Thyroid gland (tissue), 4 donors: ENCODE measurements around the gene FBXL13. TPM values are rescaled to one million over a fixed set of nuclear protein-coding genes. Genes with fewer than 3 reads are reported as not detected.
"Not testable (repeated sequence)": the region's sequence is repeated elsewhere in the genome, so short reads cannot be mapped to it uniquely, and the experiment has no call there.

Source experiments
- DNase-seq, 2 donors: peaks; one replicate each; pipeline ENCODE4 v3.0.0-alpha.2; 2019
- H3K27ac ChIP-seq, 3 donors: fragments of 200-600 bp; sonication (generic); 1 replicate in 2 of 3; 2 replicates in 1 of 3; pipeline ENCODE4 v1.5.1; 2016 to 2019; ENCODE audit warnings: mild to moderate bottlenecking in 1 of 3, moderate library complexity in 1 of 3
- H3K27me3 ChIP-seq: fragments of 200-600 bp; sonication (generic); one replicate; pipeline ENCODE4 v1.5.1; 2019
- H3K36me3 ChIP-seq, 2 donors: fragments of 200-600 bp; sonication (generic); one replicate each; pipeline ENCODE4 v1.5.1; 2016 to 2019
- H3K4me1 ChIP-seq, 2 donors: fragments of 200-600 bp; sonication (generic); one replicate each; pipeline ENCODE4 v1.5.1; 2017 to 2019
- H3K4me3 ChIP-seq, 3 donors: fragments of 200-600 bp; sonication (generic); replicated peaks in 1 of 3; 1 replicate in 2 of 3; 2 replicates in 1 of 3; pipeline ENCODE4 v1.5.1; 2016; ENCODE audit warnings: mild to moderate bottlenecking in 1 of 3
- H3K9me3 ChIP-seq: fragments of 200-600 bp; sonication (generic); one replicate; pipeline ENCODE4 v1.5.1; 2017
- POLR2A ChIP-seq, 2 donors: fragments of 450-650 bp; IDR thresholded peaks; one replicate each; pipeline ENCODE4 v1.6.1; 2017; ENCODE audit warnings: antibody characterized with exemption in 2 of 2, mild to moderate bottlenecking in 2 of 2, moderate library complexity in 1 of 2
- WGBS, 2 donors: methylation state at CpG; one replicate each; pipeline ENCODE4 v1.1.5; 2017; 5-methylcytosine and 5-hydroxymethylcytosine counted together
- intact Hi-C: fragments of 100-400 bp; cut with DNase I; formaldehyde crosslinking; loops from one replicate; pipeline ENCODE4 v1.15.1; 2023
- total RNA-seq, 4 donors: library from RNA; depleted of rRNA; stranded (reverse); fragments of >200 nt; gene quantifications; one replicate each; pipeline ENCODE4 v1.2.3, GENCODE V29; 2016
- TF ChIP-seq, protein P1 (sequence below), 6 experiments: fragments of 200-600 bp in 3 of 6; fragments of 450-650 bp in 3 of 6; sonication (generic) in 3 of 6; IDR thresholded peaks; one replicate each; pipeline ENCODE4 v1.5.1; 2016 to 2019; ENCODE audit warnings: antibody characterized with exemption in 6 of 6, mild to moderate bottlenecking in 2 of 6, inconsistent platforms in 1 of 6, moderate library complexity in 1 of 6

FBXL13 gene
- total RNA-seq, 4 donors from 2014 or later, result 4.2 to 9.6 (median 5.0) TPM

DNA sequence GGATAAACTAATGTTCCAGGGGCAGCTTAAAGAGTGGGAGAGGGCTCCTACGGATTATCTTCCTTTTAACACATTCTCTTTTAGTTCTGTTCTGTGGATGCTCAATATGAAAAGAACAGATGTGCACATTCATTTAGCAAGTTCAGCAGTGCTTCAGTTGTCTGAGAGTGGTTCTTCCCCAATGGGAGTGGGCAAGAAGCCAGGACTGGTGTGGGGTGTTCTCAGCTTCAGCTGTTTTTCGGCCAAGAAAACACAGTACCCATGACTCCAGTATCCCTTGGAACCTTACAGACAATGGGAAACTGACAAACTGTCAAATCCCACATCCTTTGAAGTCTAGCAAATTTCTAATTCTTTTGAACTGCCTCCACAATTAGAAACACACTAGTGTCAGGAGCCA is 233.3 kb downstream of the FBXL13 start:
- 78 to 81% methylated on average over 2 of the region's 2 CpGs for WGBS, 2 donors
- intact Hi-C loops, result no loop called here
- TF ChIP-seq POLR2A (IDR thresholded peaks at IDR 0.05), result no peak
- TF ChIP-seq, protein P1, sequence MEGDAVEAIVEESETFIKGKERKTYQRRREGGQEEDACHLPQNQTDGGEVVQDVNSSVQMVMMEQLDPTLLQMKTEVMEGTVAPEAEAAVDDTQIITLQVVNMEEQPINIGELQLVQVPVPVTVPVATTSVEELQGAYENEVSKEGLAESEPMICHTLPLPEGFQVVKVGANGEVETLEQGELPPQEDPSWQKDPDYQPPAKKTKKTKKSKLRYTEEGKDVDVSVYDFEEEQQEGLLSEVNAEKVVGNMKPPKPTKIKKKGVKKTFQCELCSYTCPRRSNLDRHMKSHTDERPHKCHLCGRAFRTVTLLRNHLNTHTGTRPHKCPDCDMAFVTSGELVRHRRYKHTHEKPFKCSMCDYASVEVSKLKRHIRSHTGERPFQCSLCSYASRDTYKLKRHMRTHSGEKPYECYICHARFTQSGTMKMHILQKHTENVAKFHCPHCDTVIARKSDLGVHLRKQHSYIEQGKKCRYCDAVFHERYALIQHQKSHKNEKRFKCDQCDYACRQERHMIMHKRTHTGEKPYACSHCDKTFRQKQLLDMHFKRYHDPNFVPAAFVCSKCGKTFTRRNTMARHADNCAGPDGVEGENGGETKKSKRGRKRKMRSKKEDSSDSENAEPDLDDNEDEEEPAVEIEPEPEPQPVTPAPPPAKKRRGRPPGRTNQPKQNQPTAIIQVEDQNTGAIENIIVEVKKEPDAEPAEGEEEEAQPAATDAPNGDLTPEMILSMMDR (IDR thresholded peaks at IDR 0.05), result no peak

DNA sequence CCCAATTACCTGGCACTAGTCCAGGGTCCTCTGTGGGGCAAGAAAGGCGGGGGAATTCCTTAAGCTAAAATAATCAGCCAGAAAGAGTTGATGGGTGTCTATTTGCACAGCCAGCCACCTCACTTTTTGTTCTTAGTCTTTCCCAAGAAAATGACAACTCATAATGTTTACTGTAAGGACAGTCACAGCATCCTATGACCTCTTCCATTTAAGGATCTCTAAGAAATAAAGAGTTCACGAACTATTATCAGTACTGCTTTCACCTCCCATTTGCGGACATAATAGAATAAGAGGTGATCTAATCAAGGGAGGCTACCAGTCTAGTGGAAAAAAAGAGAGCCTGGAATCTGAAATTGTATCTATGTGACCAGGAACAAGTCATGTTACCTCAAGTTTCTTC is 234.2 kb downstream of the FBXL13 start:
- H3K4me1 ChIP-seq, result no peaks in the 10 kb centered on the region
- no peak for DNase-seq
- no peaks in the 10 kb centered on the region for H3K36me3 ChIP-seq
- TF ChIP-seq, protein P1 (IDR thresholded peaks at IDR 0.05), result no peak
- TF ChIP-seq POLR2A (IDR thresholded peaks at IDR 0.05), result no peak
- no peaks in the 10 kb centered on the region for H3K27me3 ChIP-seq
- WGBS, 2 donors, result 91 to 94% methylated on average over 3 of the region's 3 CpGs
- no peak overlapping the region for H3K27ac ChIP-seq
- no peaks in the 10 kb centered on the region for H3K9me3 ChIP-seq
- H3K4me3 ChIP-seq, result no peak overlapping the region
- intact Hi-C loops, result no loop called here

More for the DNA sequence above, 233.3 kb downstream of the FBXL13 start:
- Histone ChIP-seq H3K4me3 (no peak overlapping the region), H3K9me3 (no peaks in the 10 kb centered on the region), H3K27me3 (no peaks in the 10 kb centered on the region), H3K27ac (no peak overlapping the region), H3K4me1 (no peaks in the 10 kb centered on the region), H3K36me3 (no peaks in the 10 kb centered on the region)
- no peak for DNase-seq

DNA sequence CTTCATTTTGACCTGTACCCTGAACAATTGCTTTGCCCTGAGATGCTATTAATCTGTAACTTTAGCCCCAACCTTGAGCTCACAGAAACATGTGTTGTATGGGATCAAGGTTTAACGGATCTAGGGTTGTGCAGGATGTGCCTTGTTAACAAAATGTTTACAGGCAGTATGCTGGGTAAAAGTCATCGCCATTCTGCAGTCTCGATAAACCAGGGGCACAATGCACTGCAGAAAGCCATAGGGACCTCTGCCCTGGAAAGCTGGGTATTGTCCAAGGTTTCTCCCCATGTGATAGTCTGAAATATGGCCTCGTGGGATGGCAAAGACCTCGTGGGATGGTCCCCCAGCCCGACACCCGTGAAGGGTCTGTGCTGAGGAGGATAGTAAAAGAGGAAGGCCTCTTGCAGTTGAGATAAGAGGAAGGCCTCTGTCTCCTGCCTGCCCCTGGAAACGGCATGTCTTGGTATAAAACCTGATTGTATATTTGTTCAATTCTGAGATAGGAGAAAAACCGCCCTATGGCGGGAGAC is 236.0 kb downstream of the FBXL13 start:
- H3K4me3 ChIP-seq, intact Hi-C loops: not testable (repeated sequence)
- WGBS, 2 donors, result 91 to 92% methylated on average over 10 of the region's 10 CpGs

DNA sequence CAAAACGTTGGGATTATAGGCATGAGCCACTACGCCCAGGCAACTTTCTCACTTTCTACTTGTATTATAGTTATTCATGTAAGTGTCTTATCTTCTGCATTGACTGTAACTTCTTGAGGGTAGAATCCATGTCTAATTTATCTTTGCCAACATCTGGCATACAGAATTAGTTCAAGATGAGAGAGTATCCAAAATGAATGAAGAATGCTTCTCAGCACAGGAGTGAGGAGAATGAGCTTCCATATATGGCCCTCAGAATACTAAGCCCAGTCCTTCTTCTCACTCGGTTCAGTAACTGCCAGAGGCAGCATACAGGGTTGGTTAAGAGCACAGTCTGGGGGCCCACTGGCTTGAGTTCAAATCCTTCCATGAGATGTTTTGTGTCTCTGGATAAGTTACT is 236.8 kb downstream of the FBXL13 start:
- intact Hi-C loops, result no loop called here
- no peaks in the 10 kb centered on the region for H3K27me3 ChIP-seq
- H3K9me3 ChIP-seq, result no peaks in the 10 kb centered on the region
- no peak for DNase-seq
- 87 to 90% methylated on average over 3 of the region's 3 CpGs for WGBS, 2 donors
- TF ChIP-seq, protein P1 (IDR thresholded peaks at IDR 0.05), result no peak
- no peak for TF ChIP-seq POLR2A (IDR thresholded peaks at IDR 0.05)
- no peaks in the 10 kb centered on the region for H3K4me1 ChIP-seq
- H3K4me3 ChIP-seq, result no peak overlapping the region
- H3K36me3 ChIP-seq, result no peaks in the 10 kb centered on the region
- H3K27ac ChIP-seq, result no peak overlapping the region

More for the DNA sequence above, 236.0 kb downstream of the FBXL13 start:
- not testable (repeated sequence) for H3K27ac ChIP-seq, H3K36me3 ChIP-seq, H3K27me3 ChIP-seq, DNase-seq, H3K4me1 ChIP-seq, H3K9me3 ChIP-seq

DNA sequence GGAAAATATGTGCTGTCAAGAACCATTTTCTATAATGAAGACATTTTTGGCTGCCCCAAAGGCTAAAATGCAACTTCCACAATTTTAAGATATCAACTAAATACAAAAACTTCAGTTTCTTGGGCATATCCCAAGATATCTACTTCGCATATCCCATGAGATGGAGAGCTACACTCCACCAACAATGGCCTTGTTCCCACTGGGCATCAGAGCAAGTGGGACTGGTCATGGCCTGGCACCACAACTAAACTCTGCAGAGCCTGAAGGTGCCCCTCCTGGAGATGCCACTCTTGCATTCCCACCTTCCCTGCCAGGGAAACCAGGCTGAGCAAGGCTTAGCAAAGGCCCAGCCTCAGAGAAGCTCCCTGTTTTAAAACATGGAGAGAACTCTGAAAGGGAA is 237.6 kb downstream of the FBXL13 start:
- no peaks in the 10 kb centered on the region for H3K36me3 ChIP-seq
- no peaks in the 10 kb centered on the region for H3K4me1 ChIP-seq
- H3K27me3 ChIP-seq, result no peaks in the 10 kb centered on the region
- 92 to 96% methylated on average over 1 of the region's 1 CpG for WGBS, 2 donors
- intact Hi-C loops, result no loop called here
- DNase-seq, result no peak
- H3K4me3 ChIP-seq, result no peak overlapping the region
- no peak overlapping the region for H3K27ac ChIP-seq
- TF ChIP-seq, protein P1 (IDR thresholded peaks at IDR 0.05), result no peak
- TF ChIP-seq POLR2A (IDR thresholded peaks at IDR 0.05), result no peak
- H3K9me3 ChIP-seq, result no peaks in the 10 kb centered on the region
